Ecto neural progenitor cell (in vitro differentiated cells): ENCODE results near the gene HHATL.
A peak's percentile ranks its signal among the peaks of the same experiment; 100 is the strongest.

Experiments
- DNase-seq: peaks from one replicate; pipeline ENCODE4 v3.0.0-alpha.2; 2018; ENCODE audit warnings: low spot score

HHATL gene

GRCh38 chr3:42652611-42653302, 49.8 kb downstream of the HHATL start:
- DNase-seq = peak; percentile 45

- no peak for DNase-seq
Observed at GRCh38 chr3:42652251-42652610, 50.4 kb downstream of the HHATL start.

- no peak for DNase-seq
Observed at GRCh38 chr3:42651248-42652091, 51.1 kb downstream of the HHATL start.

- DNase-seq = no peak
Observed at GRCh38 chr3:42649783-42650182, 52.8 kb downstream of the HHATL start.

GRCh38 chr3:42649006-42649405, 53.6 kb downstream of the HHATL start:
- DNase-seq = no peak

GRCh38 chr3:42647821-42648459, 54.7 kb downstream of the HHATL start:
- no peak for DNase-seq
